Mesothelial cell of epicardium (in vitro differentiated cells): ENCODE measurements around the gene SH3BGRL3. TPM values are rescaled to one million over a fixed set of nuclear protein-coding genes. Genes with fewer than 3 reads are reported as not detected.
"Not testable (repeated sequence)": the region's sequence is repeated elsewhere in the genome, so short reads cannot be mapped to it uniquely, and the experiment has no call there.

ENCODE experiments used
- DNase-seq, 2 experiments: peaks; one replicate each; pipeline ENCODE4 v3.0.0; 2021; ENCODE audit warnings: low spot score in 2 of 2; ENCODE audit not compliant: unreplicated experiment in 2 of 2
- H3K27ac Mint-ChIP-seq: 2 replicates; pipeline ENCODE4 v1.8.0; 2021; ENCODE audit warnings: mixed read lengths
- H3K27me3 Mint-ChIP-seq: 2 replicates; pipeline ENCODE4 v1.8.0; 2021; ENCODE audit warnings: low read depth, mixed read lengths
- H3K36me3 Mint-ChIP-seq: 2 replicates; pipeline ENCODE4 v1.8.0; 2021; ENCODE audit warnings: mixed read lengths
- H3K4me1 Mint-ChIP-seq: 2 replicates; pipeline ENCODE4 v1.8.0; 2021; ENCODE audit warnings: mixed read lengths
- H3K4me3 Mint-ChIP-seq: 2 replicates; pipeline ENCODE4 v1.8.0; 2021; ENCODE audit warnings: mild to moderate bottlenecking, moderate library complexity, mixed read lengths
- H3K9me3 Mint-ChIP-seq: 2 replicates; pipeline ENCODE4 v1.8.0; 2021; ENCODE audit warnings: mixed read lengths
- CTCF ChIP-seq: fragments of 200-600 bp; sonication (generic); IDR thresholded peaks from one replicate; pipeline ENCODE4 v1.5.0; 2021; ENCODE audit warnings: antibody characterized with exemption; ENCODE audit not compliant: unreplicated experiment
- total RNA-seq: library from RNA; stranded (reverse); gene quantifications from 3 replicates; pipeline ENCODE4 v1.2.1, GENCODE V29; 2021

SH3BGRL3 gene
- total RNA-seq, 1 donor from 2014 or later, result 35.6 TPM

- Mint-ChIP-seq H3K27me3 (no peaks in the 10 kb centered on the region), H3K9me3 (no peaks in the 10 kb centered on the region), H3K4me3 (no peak overlapping the region), H3K4me1 (peaks cover 14% of the 10 kb centered on the region), H3K36me3 (peaks cover 9% of the 10 kb centered on the region), H3K27ac (no peak overlapping the region)
- peak; percentile 62 for TF ChIP-seq CTCF
- DNase-seq, result peak; percentile 68 to 95
These were observed 41.6 kb downstream of the SH3BGRL3 start for GRCh38 chr1:26321315-26322041.

GRCh38 chr1:26322042-26322331 is 42.1 kb downstream of the SH3BGRL3 start:
- no peaks in the 10 kb centered on the region for H3K9me3 Mint-ChIP-seq
- peaks cover 9% of the 10 kb centered on the region for H3K36me3 Mint-ChIP-seq
- H3K27me3 Mint-ChIP-seq, result no peaks in the 10 kb centered on the region
- H3K4me3 Mint-ChIP-seq, result no peak overlapping the region
- peaks cover 14% of the 10 kb centered on the region for H3K4me1 Mint-ChIP-seq
- no peak overlapping the region for H3K27ac Mint-ChIP-seq
- TF ChIP-seq CTCF, result no peak
- no peak for DNase-seq

- H3K4me1 Mint-ChIP-seq, result peaks cover 6% of the 10 kb centered on the region
- no peaks in the 10 kb centered on the region for H3K9me3 Mint-ChIP-seq
- H3K27me3 Mint-ChIP-seq, result no peaks in the 10 kb centered on the region
- no peak overlapping the region for H3K27ac Mint-ChIP-seq
- no peak for TF ChIP-seq CTCF
- H3K36me3 Mint-ChIP-seq, result peaks cover 9% of the 10 kb centered on the region
- H3K4me3 Mint-ChIP-seq, result no peak overlapping the region
- no peak for DNase-seq
These were observed 43.5 kb downstream of the SH3BGRL3 start for GRCh38 chr1:26323382-26323781.

GRCh38 chr1:26324550-26324949 is 44.7 kb downstream of the SH3BGRL3 start:
- TF ChIP-seq CTCF, result no peak
- H3K27ac Mint-ChIP-seq, result no peak overlapping the region
- H3K4me1 Mint-ChIP-seq, result peaks cover 6% of the 10 kb centered on the region
- no peaks in the 10 kb centered on the region for H3K27me3 Mint-ChIP-seq
- peaks cover 9% of the 10 kb centered on the region for H3K36me3 Mint-ChIP-seq
- H3K9me3 Mint-ChIP-seq, result no peaks in the 10 kb centered on the region
- DNase-seq, result no peak
- no peak overlapping the region for H3K4me3 Mint-ChIP-seq

GRCh38 chr1:26327956-26328362 is 48.1 kb downstream of the SH3BGRL3 start:
- no peak overlapping the region for H3K4me3 Mint-ChIP-seq
- H3K27ac Mint-ChIP-seq, result peak overlapping the region; percentile 71
- H3K4me1 Mint-ChIP-seq, result peaks cover 3% of the 10 kb centered on the region
- H3K27me3 Mint-ChIP-seq, result no peaks in the 10 kb centered on the region
- DNase-seq, result no peak
- no peaks in the 10 kb centered on the region for H3K9me3 Mint-ChIP-seq
- H3K36me3 Mint-ChIP-seq, result peaks cover 5% of the 10 kb centered on the region
- TF ChIP-seq CTCF, result no peak

GRCh38 chr1:26328597-26328996 is 48.7 kb downstream of the SH3BGRL3 start:
- H3K27me3 Mint-ChIP-seq, result no peaks in the 10 kb centered on the region
- H3K36me3 Mint-ChIP-seq, result peaks cover 2% of the 10 kb centered on the region
- DNase-seq, result no peak
- no peak overlapping the region for H3K27ac Mint-ChIP-seq
- H3K4me1 Mint-ChIP-seq, result peaks cover 3% of the 10 kb centered on the region
- H3K4me3 Mint-ChIP-seq, result no peak overlapping the region
- H3K9me3 Mint-ChIP-seq, result no peaks in the 10 kb centered on the region
- TF ChIP-seq CTCF, result no peak

- not testable (repeated sequence) for DNase-seq
These were observed 49.5 kb downstream of the SH3BGRL3 start for GRCh38 chr1:26329380-26329779.

More at GRCh38 chr1:26329380-26329779, 49.5 kb downstream of the SH3BGRL3 start:
- H3K27ac Mint-ChIP-seq, H3K27me3 Mint-ChIP-seq, H3K4me3 Mint-ChIP-seq, H3K9me3 Mint-ChIP-seq, H3K4me1 Mint-ChIP-seq, H3K36me3 Mint-ChIP-seq: not testable (repeated sequence)
